SK-N-SH (cell line): ENCODE results near the gene FOXF2. TPM values are rescaled to one million over a fixed set of nuclear protein-coding genes. Genes with fewer than 3 reads are reported as not detected.

Source experiments
- CTCF ChIA-PET: fragments of 300-600, 350-600 bp; formaldehyde crosslinking; extraction: SDS; loops from one replicate; lab custom pipeline; 2021; lab: Yijun Ruan, JAX
- POLR2A ChIA-PET: fragments of 350-600 bp; sonication (Branson Sonifier 250); formaldehyde crosslinking; extraction: SDS; loops from one replicate; lab custom pipeline; 2020; ENCODE audit warnings: antibody characterized with exemption, inconsistent platforms; lab: Yijun Ruan, JAX
- DNase-seq: peaks from one replicate; pipeline ENCODE4 v3.0.0; 2012
- H2AFZ ChIP-seq: fragments of 200-600 bp; sonication (generic); 2 replicates; pipeline ENCODE4 v1.8.1; 2016; ENCODE audit warnings: antibody characterized with exemption, mild to moderate bottlenecking, low read depth
- H3F3A ChIP-seq: fragments of 200-600 bp; sonication (generic); replicated peaks from 2 replicates; pipeline ENCODE3; 2016; ENCODE audit warnings: antibody characterized with exemption, mild to moderate bottlenecking; ENCODE audit not compliant: insufficient read depth
- H3K27ac ChIP-seq, 2 experiments: fragments of 200-500 bp in 1 of 2; fragments of 200-600 bp in 1 of 2; sonication (Bioruptor generic) in 1 of 2; sonication (generic), shearing (Covaris generic) in 1 of 2; 2 replicates each; pipeline versions ENCODE4 v1.5.1 to v1.6.1; 2014 to 2016; ENCODE audit warnings: low read depth in 2 of 2, inconsistent platforms in 1 of 2, low read length in 1 of 2, mild to moderate bottlenecking in 1 of 2, mixed read lengths in 1 of 2
- H3K27me3 ChIP-seq: fragments of 200-600 bp; sonication (generic), shearing (Covaris generic); 2 replicates; pipeline ENCODE4 v1.6.1; 2016; ENCODE audit warnings: mixed run types; ENCODE audit not compliant: insufficient read depth
- H3K36me3 ChIP-seq, 2 experiments: fragments of 200-500 bp in 1 of 2; fragments of 200-600 bp in 1 of 2; sonication (Bioruptor generic) in 1 of 2; sonication (generic) in 1 of 2; replicated peaks in 1 of 2; 2 replicates each; pipeline versions ENCODE3 to v1.5.1; 2014 to 2016; ENCODE audit warnings: low read length in 1 of 2, mild to moderate bottlenecking in 1 of 2; ENCODE audit not compliant: insufficient read depth in 2 of 2, control insufficient read depth in 1 of 2
- H3K4me1 ChIP-seq, 2 experiments: fragments of 200-500 bp in 1 of 2; fragments of 200-600 bp in 1 of 2; sonication (Bioruptor generic) in 1 of 2; sonication (generic), shearing (Covaris generic) in 1 of 2; 2 replicates each; pipeline versions ENCODE4 v1.5.1 to v1.6.1; 2014 to 2016; ENCODE audit warnings: low read depth in 1 of 2, low read length in 1 of 2, mixed run types in 1 of 2; ENCODE audit not compliant: insufficient read depth in 2 of 2, control insufficient read depth in 1 of 2
- H3K4me2 ChIP-seq: fragments of 200-600 bp; sonication (generic), shearing (Covaris generic); 2 replicates; pipeline ENCODE4 v1.6.1; 2017; ENCODE audit warnings: mixed run types
- H3K4me3 ChIP-seq, 2 experiments: fragments of 200-500 bp in 1 of 2; fragments of 200-600 bp in 1 of 2; sonication (Bioruptor generic) in 1 of 2; sonication (generic), shearing (Covaris generic) in 1 of 2; 2 replicates each; pipeline versions ENCODE4 v1.5.1 to v1.8.1; 2014 to 2016; ENCODE audit warnings: low read depth in 2 of 2, inconsistent platforms in 1 of 2, low read length in 1 of 2, mild to moderate bottlenecking in 1 of 2, mixed read lengths in 1 of 2, moderate library complexity in 1 of 2
- H3K79me2 ChIP-seq: fragments of 200-600 bp; sonication (generic); 2 replicates; pipeline ENCODE4 v1.8.1; 2017; ENCODE audit warnings: mild to moderate bottlenecking; ENCODE audit not compliant: insufficient read depth
- H3K9ac ChIP-seq: fragments of 200-600 bp; sonication (generic); 2 replicates; pipeline ENCODE4 v1.6.1; 2017; ENCODE audit warnings: mixed run types
- H3K9me2 ChIP-seq: fragments of 200-600 bp; sonication (generic); 2 replicates; pipeline ENCODE4 v1.6.1; 2017; ENCODE audit warnings: mixed run types
- H3K9me3 ChIP-seq: fragments of 200-600 bp; sonication (generic); 2 replicates; pipeline ENCODE4 v1.6.1; 2017; ENCODE audit warnings: mixed run types, mild to moderate bottlenecking, moderate library complexity
- H4K20me1 ChIP-seq: fragments of 200-600 bp; sonication (generic); 2 replicates; pipeline ENCODE4 v1.6.1; 2017; ENCODE audit warnings: mild to moderate bottlenecking, mixed run types; ENCODE audit not compliant: insufficient read depth
- CHD2 ChIP-seq: fragments of 150-350 bp; IDR thresholded peaks from 2 replicates; pipeline ENCODE4 v1.6.1; 2018; ENCODE audit warnings: low read length; ENCODE audit not compliant: partially characterized antibody
- EP300 ChIP-seq, 2 experiments: IDR thresholded peaks; 2 replicates each; pipeline versions ENCODE4 v1.4.0 to v1.6.1; 2012; ENCODE audit warnings: borderline replicate concordance in 1 of 2, low read depth in 1 of 2, low read length in 1 of 2
- EZH2phosphoT487 ChIP-seq: fragments of 200-600 bp; sonication (generic); IDR thresholded peaks from 2 replicates; pipeline ENCODE4 v1.6.1; 2017; ENCODE audit warnings: low read depth, mixed run types, mild to moderate bottlenecking, antibody characterized with exemption, moderate library complexity, borderline replicate concordance
- MXI1 ChIP-seq: IDR thresholded peaks from 2 replicates; pipeline ENCODE4 v1.6.1; 2012; ENCODE audit warnings: mild to moderate bottlenecking, low read depth, low read length, improper control_type of control experiment
- NFIC ChIP-seq: IDR thresholded peaks from 2 replicates; pipeline ENCODE4 v1.4.0; 2012; ENCODE audit warnings: borderline replicate concordance
- POLR2AphosphoS5 ChIP-seq: IDR thresholded peaks from 2 replicates; pipeline ENCODE4 v1.6.1; 2012; ENCODE audit warnings: low read depth, low read length
- RAD21 ChIP-seq: IDR thresholded peaks from 2 replicates; pipeline ENCODE4 v1.6.1; 2012; ENCODE audit warnings: mild to moderate bottlenecking, low read length
- RFX5 ChIP-seq: IDR thresholded peaks from 2 replicates; pipeline ENCODE4 v1.6.1; 2012; ENCODE audit warnings: mild to moderate bottlenecking, improper control_type of control experiment, low read length
- RXRA ChIP-seq: IDR thresholded peaks from 2 replicates; pipeline ENCODE4 v1.4.0; 2012; ENCODE audit warnings: low read depth, mild to moderate bottlenecking, borderline replicate concordance
- TCF12 ChIP-seq: IDR thresholded peaks from 2 replicates; pipeline ENCODE4 v1.4.0; 2012
- TEAD4 ChIP-seq: IDR thresholded peaks from 2 replicates; pipeline ENCODE4 v1.4.0; 2012; ENCODE audit warnings: mild to moderate bottlenecking, borderline replicate concordance; ENCODE audit not compliant: insufficient read depth
- WGBS: methylation state at CpG from one replicate; pipeline ENCODE4 v1.1.6; 2017; ENCODE audit warnings: low lambda C conversion rate; 5-methylcytosine and 5-hydroxymethylcytosine counted together
- polyA plus RNA-seq, 3 experiments: library from polyadenylated mRNA; depleted of rRNA; stranded (reverse); fragments of >200 nt; gene quantifications; 2 replicates each; pipeline ENCODE4 v1.2.3, GENCODE V29; 2012
- TF ChIP-seq, protein P1 (sequence below): IDR thresholded peaks from 2 replicates; pipeline ENCODE4 v1.4.0; 2012; ENCODE audit warnings: low read depth
- TF ChIP-seq, protein P2 (sequence below): fragments of 200-600 bp; sonication (generic); IDR thresholded peaks from 2 replicates; pipeline ENCODE4 v1.6.1; 2017; ENCODE audit warnings: antibody characterized with exemption, mild to moderate bottlenecking, moderate library complexity
- TF ChIP-seq, protein P3 (sequence below): IDR thresholded peaks from 2 replicates; pipeline ENCODE4 v1.4.0; 2012; ENCODE audit warnings: low read depth, borderline replicate concordance
- TF ChIP-seq, protein P4 (sequence below): IDR thresholded peaks from 2 replicates; pipeline ENCODE4 v1.6.1; 2012; ENCODE audit warnings: mild to moderate bottlenecking, low read depth, low read length, moderate library complexity

FOXF2 gene
- polyA plus RNA-seq, 1 of the 3 experiments (the other 2 are of a cell fraction): not detected

DNA sequence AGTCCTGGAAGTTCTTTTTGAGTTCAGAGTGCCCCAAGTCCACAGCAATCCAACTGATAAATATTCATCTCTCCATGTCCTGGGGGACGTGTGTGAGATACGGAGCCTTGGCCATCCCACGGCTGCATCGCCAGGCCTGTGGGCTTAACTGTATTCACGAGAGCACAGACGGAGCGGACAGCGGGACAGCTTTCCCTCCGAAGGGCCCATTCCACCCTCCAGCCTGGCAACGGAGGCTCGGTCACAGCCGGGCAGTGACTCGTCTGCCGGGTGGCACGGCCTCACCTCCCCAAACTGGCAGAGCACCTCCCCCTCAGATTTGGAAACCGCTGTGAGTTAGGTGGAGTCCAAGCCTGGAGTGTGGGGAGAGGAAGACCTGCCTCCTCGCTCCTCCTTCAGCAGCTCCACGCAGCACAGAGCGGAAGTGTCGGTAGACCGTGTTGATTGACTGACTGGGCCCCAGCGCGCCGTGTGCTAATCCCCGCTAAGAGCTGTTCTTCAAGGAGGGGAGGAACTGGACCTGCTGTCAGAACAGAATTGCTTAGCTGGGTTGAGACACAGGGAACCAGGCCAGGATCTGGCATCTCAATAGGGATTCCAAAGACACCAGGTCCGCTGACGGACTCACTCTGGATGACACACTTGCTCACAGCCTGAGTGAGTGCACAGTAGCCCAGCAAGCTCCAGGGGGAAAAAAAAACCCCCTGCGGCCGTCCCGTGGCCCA, 10.9 kb downstream of the FOXF2 start (continued):
- no peak for TF ChIP-seq EZH2phosphoT487
- TF ChIP-seq, protein P1, sequence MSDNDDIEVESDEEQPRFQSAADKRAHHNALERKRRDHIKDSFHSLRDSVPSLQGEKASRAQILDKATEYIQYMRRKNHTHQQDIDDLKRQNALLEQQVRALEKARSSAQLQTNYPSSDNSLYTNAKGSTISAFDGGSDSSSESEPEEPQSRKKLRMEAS: no peak

DNA sequence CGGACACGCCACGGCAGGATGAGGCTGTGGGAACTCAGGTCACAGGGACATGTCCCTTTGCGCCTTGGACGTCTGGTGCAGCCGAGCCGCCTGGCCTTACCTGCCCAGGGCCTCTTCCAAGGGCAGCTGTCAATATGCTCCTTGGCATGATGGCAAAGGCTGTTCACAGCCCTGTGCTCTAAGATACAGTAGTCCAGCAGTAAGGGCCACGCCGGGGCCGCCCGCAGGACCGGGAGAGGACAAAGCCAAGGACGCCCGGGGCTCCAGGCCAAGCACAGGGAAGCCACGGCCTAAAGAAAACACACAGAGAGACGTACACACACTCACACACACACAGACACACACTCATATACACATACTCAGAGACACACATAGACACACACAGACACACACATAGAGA, 13.0 kb downstream of the FOXF2 start:
- no peaks in the 10 kb centered on the region for H3F3A ChIP-seq
- no peak for DNase-seq
- H3K27ac ChIP-seq: no peak overlapping the region
- 35% methylated on average over 12 of the region's 16 CpGs for WGBS
- H3K27me3 ChIP-seq: peaks cover 55% of the 10 kb centered on the region
- no peak overlapping the region for H3K4me3 ChIP-seq
- no peak overlapping the region for H2AFZ ChIP-seq
- H3K9ac ChIP-seq: no peak overlapping the region
- no peaks in the 10 kb centered on the region for H3K36me3 ChIP-seq
- H3K4me2 ChIP-seq: no peak overlapping the region
- TF ChIP-seq TCF12 (no peak), RAD21 (no peak), RFX5 (no peak), TEAD4 (no peak), NFIC (no peak), EZH2phosphoT487 (no peak), POLR2AphosphoS5 (no peak), EP300 (IDR thresholded peaks at IDR 0.05; ENCODE audit: borderline replicate concordance in 1 of 2, low read depth in 1 of 2, low read length in 1 of 2) (no peak), CHD2 (no peak), RXRA (no peak), MXI1 (no peak)
- TF ChIP-seq, protein P2, sequence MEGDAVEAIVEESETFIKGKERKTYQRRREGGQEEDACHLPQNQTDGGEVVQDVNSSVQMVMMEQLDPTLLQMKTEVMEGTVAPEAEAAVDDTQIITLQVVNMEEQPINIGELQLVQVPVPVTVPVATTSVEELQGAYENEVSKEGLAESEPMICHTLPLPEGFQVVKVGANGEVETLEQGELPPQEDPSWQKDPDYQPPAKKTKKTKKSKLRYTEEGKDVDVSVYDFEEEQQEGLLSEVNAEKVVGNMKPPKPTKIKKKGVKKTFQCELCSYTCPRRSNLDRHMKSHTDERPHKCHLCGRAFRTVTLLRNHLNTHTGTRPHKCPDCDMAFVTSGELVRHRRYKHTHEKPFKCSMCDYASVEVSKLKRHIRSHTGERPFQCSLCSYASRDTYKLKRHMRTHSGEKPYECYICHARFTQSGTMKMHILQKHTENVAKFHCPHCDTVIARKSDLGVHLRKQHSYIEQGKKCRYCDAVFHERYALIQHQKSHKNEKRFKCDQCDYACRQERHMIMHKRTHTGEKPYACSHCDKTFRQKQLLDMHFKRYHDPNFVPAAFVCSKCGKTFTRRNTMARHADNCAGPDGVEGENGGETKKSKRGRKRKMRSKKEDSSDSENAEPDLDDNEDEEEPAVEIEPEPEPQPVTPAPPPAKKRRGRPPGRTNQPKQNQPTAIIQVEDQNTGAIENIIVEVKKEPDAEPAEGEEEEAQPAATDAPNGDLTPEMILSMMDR: no peak
- TF ChIP-seq, protein P3, sequence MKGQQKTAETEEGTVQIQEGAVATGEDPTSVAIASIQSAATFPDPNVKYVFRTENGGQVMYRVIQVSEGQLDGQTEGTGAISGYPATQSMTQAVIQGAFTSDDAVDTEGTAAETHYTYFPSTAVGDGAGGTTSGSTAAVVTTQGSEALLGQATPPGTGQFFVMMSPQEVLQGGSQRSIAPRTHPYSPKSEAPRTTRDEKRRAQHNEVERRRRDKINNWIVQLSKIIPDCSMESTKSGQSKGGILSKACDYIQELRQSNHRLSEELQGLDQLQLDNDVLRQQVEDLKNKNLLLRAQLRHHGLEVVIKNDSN: no peak
- TF ChIP-seq, protein P4, sequence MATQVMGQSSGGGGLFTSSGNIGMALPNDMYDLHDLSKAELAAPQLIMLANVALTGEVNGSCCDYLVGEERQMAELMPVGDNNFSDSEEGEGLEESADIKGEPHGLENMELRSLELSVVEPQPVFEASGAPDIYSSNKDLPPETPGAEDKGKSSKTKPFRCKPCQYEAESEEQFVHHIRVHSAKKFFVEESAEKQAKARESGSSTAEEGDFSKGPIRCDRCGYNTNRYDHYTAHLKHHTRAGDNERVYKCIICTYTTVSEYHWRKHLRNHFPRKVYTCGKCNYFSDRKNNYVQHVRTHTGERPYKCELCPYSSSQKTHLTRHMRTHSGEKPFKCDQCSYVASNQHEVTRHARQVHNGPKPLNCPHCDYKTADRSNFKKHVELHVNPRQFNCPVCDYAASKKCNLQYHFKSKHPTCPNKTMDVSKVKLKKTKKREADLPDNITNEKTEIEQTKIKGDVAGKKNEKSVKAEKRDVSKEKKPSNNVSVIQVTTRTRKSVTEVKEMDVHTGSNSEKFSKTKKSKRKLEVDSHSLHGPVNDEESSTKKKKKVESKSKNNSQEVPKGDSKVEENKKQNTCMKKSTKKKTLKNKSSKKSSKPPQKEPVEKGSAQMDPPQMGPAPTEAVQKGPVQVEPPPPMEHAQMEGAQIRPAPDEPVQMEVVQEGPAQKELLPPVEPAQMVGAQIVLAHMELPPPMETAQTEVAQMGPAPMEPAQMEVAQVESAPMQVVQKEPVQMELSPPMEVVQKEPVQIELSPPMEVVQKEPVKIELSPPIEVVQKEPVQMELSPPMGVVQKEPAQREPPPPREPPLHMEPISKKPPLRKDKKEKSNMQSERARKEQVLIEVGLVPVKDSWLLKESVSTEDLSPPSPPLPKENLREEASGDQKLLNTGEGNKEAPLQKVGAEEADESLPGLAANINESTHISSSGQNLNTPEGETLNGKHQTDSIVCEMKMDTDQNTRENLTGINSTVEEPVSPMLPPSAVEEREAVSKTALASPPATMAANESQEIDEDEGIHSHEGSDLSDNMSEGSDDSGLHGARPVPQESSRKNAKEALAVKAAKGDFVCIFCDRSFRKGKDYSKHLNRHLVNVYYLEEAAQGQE: no peak
- TF ChIP-seq, protein P1: no peak
- H3K4me1 ChIP-seq: no peaks in the 10 kb centered on the region
- no peaks in the 10 kb centered on the region for H3K79me2 ChIP-seq
- no peaks in the 10 kb centered on the region for H3K9me2 ChIP-seq
- no peaks in the 10 kb centered on the region for H4K20me1 ChIP-seq
- CTCF ChIA-PET: interaction anchor here (1.1 kb wide), 1 partner anchor 605 kb away, joined by 3 read pairs; no protein-coding TSS in a partner anchor
- no peaks in the 10 kb centered on the region for H3K9me3 ChIP-seq
- POLR2A ChIA-PET: no interaction called here
